LNCaP clone FGC (cell line): ENCODE data around the gene C2CD4C.

ENCODE experiments used
- DNase-seq: peaks from one replicate; pipeline ENCODE4 v3.0.0-alpha.2; 2011; ENCODE audit warnings: low read depth
- H3K4me3 ChIP-seq: 2 replicates; pipeline ENCODE4 v1.5.1; 2011; ENCODE audit warnings: mild to moderate bottlenecking, low read depth, low read length, control low read depth
- TF ChIP-seq, protein P1 (sequence below): IDR thresholded peaks from 2 replicates; pipeline ENCODE4 v1.5.1; 2012; ENCODE audit warnings: mild to moderate bottlenecking; ENCODE audit not compliant: control insufficient read depth, insufficient read depth; ENCODE audit errors: extremely low read depth

C2CD4C gene

GRCh38 chr19:370641-371330 lies 38.2 kb downstream of the C2CD4C start:
- DNase-seq: no peak
- TF ChIP-seq, protein P1, sequence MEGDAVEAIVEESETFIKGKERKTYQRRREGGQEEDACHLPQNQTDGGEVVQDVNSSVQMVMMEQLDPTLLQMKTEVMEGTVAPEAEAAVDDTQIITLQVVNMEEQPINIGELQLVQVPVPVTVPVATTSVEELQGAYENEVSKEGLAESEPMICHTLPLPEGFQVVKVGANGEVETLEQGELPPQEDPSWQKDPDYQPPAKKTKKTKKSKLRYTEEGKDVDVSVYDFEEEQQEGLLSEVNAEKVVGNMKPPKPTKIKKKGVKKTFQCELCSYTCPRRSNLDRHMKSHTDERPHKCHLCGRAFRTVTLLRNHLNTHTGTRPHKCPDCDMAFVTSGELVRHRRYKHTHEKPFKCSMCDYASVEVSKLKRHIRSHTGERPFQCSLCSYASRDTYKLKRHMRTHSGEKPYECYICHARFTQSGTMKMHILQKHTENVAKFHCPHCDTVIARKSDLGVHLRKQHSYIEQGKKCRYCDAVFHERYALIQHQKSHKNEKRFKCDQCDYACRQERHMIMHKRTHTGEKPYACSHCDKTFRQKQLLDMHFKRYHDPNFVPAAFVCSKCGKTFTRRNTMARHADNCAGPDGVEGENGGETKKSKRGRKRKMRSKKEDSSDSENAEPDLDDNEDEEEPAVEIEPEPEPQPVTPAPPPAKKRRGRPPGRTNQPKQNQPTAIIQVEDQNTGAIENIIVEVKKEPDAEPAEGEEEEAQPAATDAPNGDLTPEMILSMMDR: no peak

DNA sequence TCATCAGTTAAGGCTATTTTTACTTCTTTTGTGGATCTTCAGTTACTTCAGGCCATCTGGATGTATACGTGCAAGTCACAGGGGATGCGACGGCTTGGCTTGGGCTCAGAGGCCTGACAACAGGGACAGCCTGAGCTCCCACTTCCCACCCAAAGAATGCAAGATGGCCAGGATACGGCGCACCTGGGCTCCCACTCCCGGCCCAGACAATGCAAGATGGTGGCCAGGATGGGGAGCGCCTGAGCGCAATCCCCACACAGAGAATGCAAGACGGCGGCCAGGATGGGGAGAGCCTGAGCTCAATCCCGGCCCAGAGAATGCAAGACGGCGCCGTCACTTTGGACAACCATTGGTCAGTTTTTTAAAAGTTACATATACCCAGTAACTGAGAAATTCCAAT lies 39.1 kb downstream of the C2CD4C start:
- TF ChIP-seq, protein P1: no peak
- no peak for DNase-seq
- no peak overlapping the region for H3K4me3 ChIP-seq

More at GRCh38 chr19:370641-371330, 38.2 kb downstream of the C2CD4C start:
- H3K4me3 ChIP-seq: no peak overlapping the region

DNA sequence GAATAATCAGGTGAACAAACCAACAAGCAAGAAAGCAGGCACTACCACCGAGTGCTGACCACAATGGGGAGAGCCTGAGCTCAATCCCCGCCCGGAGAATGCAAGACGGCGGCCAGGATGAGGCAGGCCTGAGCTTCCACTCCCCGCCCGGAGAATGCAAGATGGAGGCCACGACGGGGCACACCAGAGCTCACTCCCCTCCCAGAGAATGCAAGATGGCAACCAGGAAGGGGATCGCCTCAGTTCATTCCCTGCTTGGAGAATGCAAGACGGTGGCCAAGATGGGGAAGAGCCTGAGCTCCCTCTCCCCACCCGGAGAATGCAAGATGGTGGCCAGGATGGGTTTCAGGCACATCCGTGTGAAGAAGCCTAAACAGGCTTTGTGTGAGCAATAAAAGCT lies 39.7 kb downstream of the C2CD4C start:
- no peak overlapping the region for H3K4me3 ChIP-seq
- TF ChIP-seq, protein P1: no peak
- no peak for DNase-seq

DNA sequence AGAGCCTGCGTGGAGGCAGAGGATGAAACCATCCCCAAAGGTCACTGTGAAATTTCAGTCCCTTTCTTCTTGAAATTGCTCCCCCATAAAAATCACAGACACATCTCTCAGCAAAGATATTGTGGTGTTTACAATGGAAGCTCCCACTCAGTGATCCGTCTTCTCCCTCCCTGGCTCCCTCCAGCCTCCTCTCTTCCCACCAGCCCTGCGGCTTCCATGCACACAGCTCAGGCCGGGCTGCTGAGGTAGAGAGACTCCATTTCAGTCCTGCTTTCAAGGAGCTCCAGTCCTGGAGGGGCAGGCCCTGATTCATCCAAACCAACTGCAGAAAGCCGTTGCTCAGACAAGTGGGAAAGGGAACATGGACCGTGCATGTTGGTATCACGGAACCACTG lies 40.3 kb downstream of the C2CD4C start:
- TF ChIP-seq, protein P1: no peak
- H3K4me3 ChIP-seq: no peak overlapping the region
- no peak for DNase-seq

DNA sequence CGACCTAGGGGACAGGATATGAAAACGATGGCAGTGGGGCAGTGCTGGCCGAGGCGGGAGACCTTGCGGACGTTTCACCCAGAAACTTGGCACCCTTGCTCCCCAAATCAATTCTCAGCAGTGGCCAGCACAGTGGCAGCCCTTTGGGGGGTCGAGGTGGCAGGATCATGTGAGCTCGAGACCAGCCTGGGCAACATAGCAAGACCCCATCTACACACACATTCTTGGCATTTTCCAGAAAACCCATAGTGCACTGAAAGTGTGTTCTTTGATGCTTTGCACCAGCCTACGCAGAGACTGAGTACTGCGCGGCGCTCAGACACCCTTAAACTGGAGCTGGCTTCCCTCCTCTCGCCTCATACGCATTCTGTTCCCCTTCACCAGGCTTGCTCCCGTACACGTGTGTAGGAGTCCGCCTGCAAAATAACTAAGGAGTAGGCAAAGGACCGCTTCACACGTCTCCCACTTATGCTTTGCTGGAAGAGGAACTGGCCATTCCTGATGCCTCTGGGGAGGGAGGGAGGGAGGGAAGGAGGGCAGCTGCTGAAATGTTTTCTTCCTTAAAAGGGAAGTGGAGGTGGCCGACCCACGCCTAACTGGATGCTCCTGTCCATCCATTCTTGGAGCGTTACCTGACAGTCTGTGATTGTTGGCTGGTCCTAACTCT lies 40.9 kb downstream of the C2CD4C start:
- no peak for DNase-seq
- TF ChIP-seq, protein P1: no peak
- H3K4me3 ChIP-seq: no peak overlapping the region

- no peak for DNase-seq
- TF ChIP-seq, protein P1: no peak
- no peak overlapping the region for H3K4me3 ChIP-seq
Observed at GRCh38 chr19:367561-367960, 41.4 kb downstream of the C2CD4C start.
